GM12874 (cell line): ENCODE measurements around the gene RHO.

Experiments used
- CTCF ChIP-seq: IDR thresholded peaks from 2 replicates; pipeline ENCODE4 v1.5.1; 2011; ENCODE audit warnings: low read depth, mild to moderate bottlenecking, control low read depth, low read length, moderate library complexity; ENCODE audit not compliant: insufficient read depth

Gene RHO

GRCh38 chr3:129543999-129544398, 15.6 kb downstream of the RHO start:
- no peak for TF ChIP-seq CTCF

- no peak for TF ChIP-seq CTCF
Observed at GRCh38 chr3:129547241-129547640, 18.8 kb downstream of the RHO start.

- no peak for TF ChIP-seq CTCF
Observed at GRCh38 chr3:129548104-129548965, 19.9 kb downstream of the RHO start.

GRCh38 chr3:129549006-129549800, 20.8 kb downstream of the RHO start:
- no peak for TF ChIP-seq CTCF

GRCh38 chr3:129549805-129550204, 21.4 kb downstream of the RHO start:
- TF ChIP-seq CTCF: no peak

GRCh38 chr3:129552287-129553050, 24.0 kb downstream of the RHO start:
- TF ChIP-seq CTCF: no peak

- TF ChIP-seq CTCF: no peak
Observed at GRCh38 chr3:129553171-129553570, 24.7 kb downstream of the RHO start.
